ENCODE results near the gene UFD1. TPM values are rescaled to one million over a fixed set of nuclear protein-coding genes. Genes with fewer than 3 reads are reported as not detected.

Gene UFD1
- total and polyA plus RNA-seq, 9 of the 15 experiments (the other 6 are each of a cell fraction or from before 2014, with no cell fraction given), result 238 to 645 (median 363) TPM

DNA sequence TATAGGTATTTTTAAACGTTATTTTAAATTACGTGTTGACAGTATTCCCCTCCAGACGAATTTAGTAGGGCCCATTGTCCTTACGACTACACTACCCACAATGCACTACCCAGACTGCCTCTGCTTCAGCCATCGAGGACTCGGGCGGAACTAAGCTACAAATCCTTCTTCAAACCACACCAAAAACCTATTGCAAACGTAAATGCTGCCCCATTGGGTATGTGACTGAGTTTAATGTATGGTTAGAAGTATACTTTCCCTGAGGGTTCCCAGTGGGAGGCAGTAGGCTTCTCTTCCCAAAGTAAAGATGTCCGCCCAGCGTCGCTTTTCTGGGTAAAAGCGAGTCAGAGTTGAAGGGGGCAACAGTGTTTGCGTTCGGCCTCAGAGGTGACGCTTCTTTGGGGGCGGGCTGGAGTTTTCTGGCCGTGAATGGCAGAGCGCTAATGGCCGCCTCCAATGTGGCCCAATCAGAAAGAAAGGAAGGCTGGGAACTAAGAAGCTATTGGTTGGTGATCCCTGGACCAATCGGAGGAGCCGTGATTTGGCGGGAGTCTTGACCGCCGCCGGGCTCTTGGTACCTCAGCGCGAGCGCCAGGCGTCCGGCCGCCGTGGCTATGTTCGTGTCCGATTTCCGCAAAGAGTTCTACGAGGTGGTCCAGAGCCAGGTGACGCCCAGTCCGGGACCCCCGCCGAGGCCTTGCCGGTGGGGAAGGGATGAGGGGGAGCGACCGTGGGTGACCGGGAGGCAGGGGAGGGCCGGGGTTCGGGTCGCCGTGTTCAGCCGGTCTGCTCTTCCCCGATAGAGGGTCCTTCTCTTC lies 571 bp upstream of the UFD1 start, which contains the start of gene CDC45 (continued):
- no peak for TF ChIP-seq CBX3 (IDR thresholded peaks at IDR 0.05; ENCODE audit: borderline replicate concordance in 1 of 2, low read length in 2 of 2)
- no peak for TF ChIP-seq TAL1 (IDR thresholded peaks at IDR 0.05)
- peak; percentile 97 for TF ChIP-seq NR4A1 (CRISPR knock-in tag; IDR thresholded peaks at IDR 0.05)
- peak; percentile 98 for TF ChIP-seq NR4A1 (tag; IDR thresholded peaks at IDR 0.05)
- TF ChIP-seq ZNF347 (CRISPR knock-in tag; IDR thresholded peaks at IDR 0.05; ENCODE audit: low read depth), result no peak
- TF ChIP-seq ZNF79 (CRISPR knock-in tag; IDR thresholded peaks at IDR 0.05; ENCODE audit: low read depth), result peak; percentile 88
- TF ChIP-seq MYNN (IDR thresholded peaks at IDR 0.05), result no peak
- TF ChIP-seq MYNN (CRISPR knock-in tag; IDR thresholded peaks at IDR 0.05), result no peak
- TF ChIP-seq, protein P1, sequence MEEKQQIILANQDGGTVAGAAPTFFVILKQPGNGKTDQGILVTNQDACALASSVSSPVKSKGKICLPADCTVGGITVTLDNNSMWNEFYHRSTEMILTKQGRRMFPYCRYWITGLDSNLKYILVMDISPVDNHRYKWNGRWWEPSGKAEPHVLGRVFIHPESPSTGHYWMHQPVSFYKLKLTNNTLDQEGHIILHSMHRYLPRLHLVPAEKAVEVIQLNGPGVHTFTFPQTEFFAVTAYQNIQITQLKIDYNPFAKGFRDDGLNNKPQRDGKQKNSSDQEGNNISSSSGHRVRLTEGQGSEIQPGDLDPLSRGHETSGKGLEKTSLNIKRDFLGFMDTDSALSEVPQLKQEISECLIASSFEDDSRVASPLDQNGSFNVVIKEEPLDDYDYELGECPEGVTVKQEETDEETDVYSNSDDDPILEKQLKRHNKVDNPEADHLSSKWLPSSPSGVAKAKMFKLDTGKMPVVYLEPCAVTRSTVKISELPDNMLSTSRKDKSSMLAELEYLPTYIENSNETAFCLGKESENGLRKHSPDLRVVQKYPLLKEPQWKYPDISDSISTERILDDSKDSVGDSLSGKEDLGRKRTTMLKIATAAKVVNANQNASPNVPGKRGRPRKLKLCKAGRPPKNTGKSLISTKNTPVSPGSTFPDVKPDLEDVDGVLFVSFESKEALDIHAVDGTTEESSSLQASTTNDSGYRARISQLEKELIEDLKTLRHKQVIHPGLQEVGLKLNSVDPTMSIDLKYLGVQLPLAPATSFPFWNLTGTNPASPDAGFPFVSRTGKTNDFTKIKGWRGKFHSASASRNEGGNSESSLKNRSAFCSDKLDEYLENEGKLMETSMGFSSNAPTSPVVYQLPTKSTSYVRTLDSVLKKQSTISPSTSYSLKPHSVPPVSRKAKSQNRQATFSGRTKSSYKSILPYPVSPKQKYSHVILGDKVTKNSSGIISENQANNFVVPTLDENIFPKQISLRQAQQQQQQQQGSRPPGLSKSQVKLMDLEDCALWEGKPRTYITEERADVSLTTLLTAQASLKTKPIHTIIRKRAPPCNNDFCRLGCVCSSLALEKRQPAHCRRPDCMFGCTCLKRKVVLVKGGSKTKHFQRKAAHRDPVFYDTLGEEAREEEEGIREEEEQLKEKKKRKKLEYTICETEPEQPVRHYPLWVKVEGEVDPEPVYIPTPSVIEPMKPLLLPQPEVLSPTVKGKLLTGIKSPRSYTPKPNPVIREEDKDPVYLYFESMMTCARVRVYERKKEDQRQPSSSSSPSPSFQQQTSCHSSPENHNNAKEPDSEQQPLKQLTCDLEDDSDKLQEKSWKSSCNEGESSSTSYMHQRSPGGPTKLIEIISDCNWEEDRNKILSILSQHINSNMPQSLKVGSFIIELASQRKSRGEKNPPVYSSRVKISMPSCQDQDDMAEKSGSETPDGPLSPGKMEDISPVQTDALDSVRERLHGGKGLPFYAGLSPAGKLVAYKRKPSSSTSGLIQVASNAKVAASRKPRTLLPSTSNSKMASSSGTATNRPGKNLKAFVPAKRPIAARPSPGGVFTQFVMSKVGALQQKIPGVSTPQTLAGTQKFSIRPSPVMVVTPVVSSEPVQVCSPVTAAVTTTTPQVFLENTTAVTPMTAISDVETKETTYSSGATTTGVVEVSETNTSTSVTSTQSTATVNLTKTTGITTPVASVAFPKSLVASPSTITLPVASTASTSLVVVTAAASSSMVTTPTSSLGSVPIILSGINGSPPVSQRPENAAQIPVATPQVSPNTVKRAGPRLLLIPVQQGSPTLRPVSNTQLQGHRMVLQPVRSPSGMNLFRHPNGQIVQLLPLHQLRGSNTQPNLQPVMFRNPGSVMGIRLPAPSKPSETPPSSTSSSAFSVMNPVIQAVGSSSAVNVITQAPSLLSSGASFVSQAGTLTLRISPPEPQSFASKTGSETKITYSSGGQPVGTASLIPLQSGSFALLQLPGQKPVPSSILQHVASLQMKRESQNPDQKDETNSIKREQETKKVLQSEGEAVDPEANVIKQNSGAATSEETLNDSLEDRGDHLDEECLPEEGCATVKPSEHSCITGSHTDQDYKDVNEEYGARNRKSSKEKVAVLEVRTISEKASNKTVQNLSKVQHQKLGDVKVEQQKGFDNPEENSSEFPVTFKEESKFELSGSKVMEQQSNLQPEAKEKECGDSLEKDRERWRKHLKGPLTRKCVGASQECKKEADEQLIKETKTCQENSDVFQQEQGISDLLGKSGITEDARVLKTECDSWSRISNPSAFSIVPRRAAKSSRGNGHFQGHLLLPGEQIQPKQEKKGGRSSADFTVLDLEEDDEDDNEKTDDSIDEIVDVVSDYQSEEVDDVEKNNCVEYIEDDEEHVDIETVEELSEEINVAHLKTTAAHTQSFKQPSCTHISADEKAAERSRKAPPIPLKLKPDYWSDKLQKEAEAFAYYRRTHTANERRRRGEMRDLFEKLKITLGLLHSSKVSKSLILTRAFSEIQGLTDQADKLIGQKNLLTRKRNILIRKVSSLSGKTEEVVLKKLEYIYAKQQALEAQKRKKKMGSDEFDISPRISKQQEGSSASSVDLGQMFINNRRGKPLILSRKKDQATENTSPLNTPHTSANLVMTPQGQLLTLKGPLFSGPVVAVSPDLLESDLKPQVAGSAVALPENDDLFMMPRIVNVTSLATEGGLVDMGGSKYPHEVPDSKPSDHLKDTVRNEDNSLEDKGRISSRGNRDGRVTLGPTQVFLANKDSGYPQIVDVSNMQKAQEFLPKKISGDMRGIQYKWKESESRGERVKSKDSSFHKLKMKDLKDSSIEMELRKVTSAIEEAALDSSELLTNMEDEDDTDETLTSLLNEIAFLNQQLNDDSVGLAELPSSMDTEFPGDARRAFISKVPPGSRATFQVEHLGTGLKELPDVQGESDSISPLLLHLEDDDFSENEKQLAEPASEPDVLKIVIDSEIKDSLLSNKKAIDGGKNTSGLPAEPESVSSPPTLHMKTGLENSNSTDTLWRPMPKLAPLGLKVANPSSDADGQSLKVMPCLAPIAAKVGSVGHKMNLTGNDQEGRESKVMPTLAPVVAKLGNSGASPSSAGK (IDR thresholded peaks at IDR 0.05), result no peak
- peak in 1 of 2 experiments; percentile 96; a peak in 2 of 4 replicates for TF ChIP-seq TEAD1 (CRISPR knock-in tag; IDR thresholded peaks at IDR 0.05)
- TF ChIP-seq RAD21 (CRISPR knock-in tag; conservative IDR thresholded peaks at IDR 0.05 in 1 of 2, IDR thresholded peaks at IDR 0.05 in 1 of 2), result peak in 1 of 2 experiments; percentile 42; a peak in 2 of 4 replicates
- TF ChIP-seq ZNF121 (CRISPR knock-in tag; conservative IDR thresholded peaks at IDR 0.05), result no peak
- no peak for TF ChIP-seq CSDE1 (IDR thresholded peaks at IDR 0.05)
- no peak for TF ChIP-seq RUNX1 (IDR thresholded peaks at IDR 0.05; ENCODE audit: low read depth)
- peak; percentile 98 for TF ChIP-seq KDM2B (CRISPR knock-in tag; IDR thresholded peaks at IDR 0.05)
- no peak for TF ChIP-seq MYBL2 (IDR thresholded peaks at IDR 0.05; ENCODE audit: low read depth)
- TF ChIP-seq MYBL2 (CRISPR knock-in tag; IDR thresholded peaks at IDR 0.05; ENCODE audit: borderline replicate concordance), result no peak
- TF ChIP-seq ZNF408 (CRISPR knock-in tag; IDR thresholded peaks at IDR 0.05; ENCODE audit: low read depth), result no peak
